Body of pancreas (tissue), 4 donors: ENCODE results near the gene ZSWIM6.

Experiments used
- POLR2A ChIP-seq, 3 donors: fragments of 450-650 bp; IDR thresholded peaks; one replicate each; pipeline ENCODE4 v1.6.1; 2016; ENCODE audit warnings: antibody characterized with exemption in 3 of 3, mild to moderate bottlenecking in 2 of 3
- TF ChIP-seq, protein P1 (sequence below), 7 experiments: fragments of 450-650 bp in 4 of 7; fragments of 200-600 bp in 3 of 7; sonication (generic) in 3 of 7; IDR thresholded peaks; one replicate each; pipeline ENCODE4 v1.5.1; 2016 to 2019; ENCODE audit warnings: antibody characterized with exemption in 7 of 7

DNA sequence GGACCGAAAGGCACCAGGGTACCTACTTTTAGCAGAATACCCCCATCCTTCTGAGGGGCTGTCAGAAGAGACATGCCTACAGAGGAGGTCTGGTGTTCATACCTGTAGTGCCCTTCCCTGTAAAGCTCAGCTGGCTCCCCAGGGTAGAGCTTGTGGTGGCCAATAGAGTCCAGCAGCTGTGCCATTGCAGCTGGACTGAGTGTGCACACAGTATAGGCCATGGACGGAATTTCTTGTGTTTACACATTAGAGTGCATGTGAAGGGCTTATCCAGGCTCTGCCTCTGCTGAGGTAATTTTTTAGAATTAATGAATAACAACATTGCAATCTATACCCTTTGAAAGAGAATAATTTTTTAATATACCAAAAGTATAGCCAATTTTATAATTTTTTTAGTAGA, 191.0 kb downstream of the ZSWIM6 start:
- no peak for TF ChIP-seq POLR2A (IDR thresholded peaks at IDR 0.05)
- TF ChIP-seq, protein P1, sequence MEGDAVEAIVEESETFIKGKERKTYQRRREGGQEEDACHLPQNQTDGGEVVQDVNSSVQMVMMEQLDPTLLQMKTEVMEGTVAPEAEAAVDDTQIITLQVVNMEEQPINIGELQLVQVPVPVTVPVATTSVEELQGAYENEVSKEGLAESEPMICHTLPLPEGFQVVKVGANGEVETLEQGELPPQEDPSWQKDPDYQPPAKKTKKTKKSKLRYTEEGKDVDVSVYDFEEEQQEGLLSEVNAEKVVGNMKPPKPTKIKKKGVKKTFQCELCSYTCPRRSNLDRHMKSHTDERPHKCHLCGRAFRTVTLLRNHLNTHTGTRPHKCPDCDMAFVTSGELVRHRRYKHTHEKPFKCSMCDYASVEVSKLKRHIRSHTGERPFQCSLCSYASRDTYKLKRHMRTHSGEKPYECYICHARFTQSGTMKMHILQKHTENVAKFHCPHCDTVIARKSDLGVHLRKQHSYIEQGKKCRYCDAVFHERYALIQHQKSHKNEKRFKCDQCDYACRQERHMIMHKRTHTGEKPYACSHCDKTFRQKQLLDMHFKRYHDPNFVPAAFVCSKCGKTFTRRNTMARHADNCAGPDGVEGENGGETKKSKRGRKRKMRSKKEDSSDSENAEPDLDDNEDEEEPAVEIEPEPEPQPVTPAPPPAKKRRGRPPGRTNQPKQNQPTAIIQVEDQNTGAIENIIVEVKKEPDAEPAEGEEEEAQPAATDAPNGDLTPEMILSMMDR (IDR thresholded peaks at IDR 0.05) = no peak
